SU-DHL-6 (cell line): Measurements from ENCODE around the gene MTA3.

Experiments used
- CTCF ChIP-seq: fragments of 200-600 bp; sonication (generic); IDR thresholded peaks from one replicate; pipeline ENCODE4 v1.5.1; 2017; ENCODE audit warnings: antibody characterized with exemption, mild to moderate bottlenecking, low read length, moderate library complexity; ENCODE audit not compliant: insufficient read depth, poor library complexity, severe bottlenecking
- EZH2phosphoT487 ChIP-seq: fragments of 200-600 bp; sonication (generic), shearing (Covaris generic); conservative IDR thresholded peaks from 2 replicates; pipeline ENCODE4 v1.6.1; 2018; ENCODE audit warnings: mild to moderate bottlenecking, antibody characterized with exemption, low read length, moderate library complexity, mixed read lengths

- TF ChIP-seq CTCF (no peak), EZH2phosphoT487 (no peak)
Measured at GRCh38 chr2:42788478-42788793, 220.0 kb downstream of the MTA3 start.
